Keratinocyte (primary cell): ENCODE measurements around the gene WNK2. TPM values are rescaled to one million over a fixed set of nuclear protein-coding genes. Genes with fewer than 3 reads are reported as not detected.

ENCODE experiments used
- DNase-seq: peaks from one replicate; pipeline ENCODE4 v3.0.0-alpha.2; 2011; ENCODE audit warnings: low read depth, missing footprints, low spot score
- FAIRE-seq: peaks from 2 replicates; lab custom pipeline; 2011; peaks lifted over from hg19 to GRCh38; lab: Jason Lieb, UNC
- H2AFZ ChIP-seq: 2 replicates; pipeline ENCODE4 v1.6.0; 2012; ENCODE audit warnings: low read length, control low read depth, inconsistent platforms; ENCODE audit not compliant: control insufficient read depth
- H3K27ac ChIP-seq: 2 replicates; pipeline ENCODE4 v1.5.1; 2011; ENCODE audit warnings: low read length; ENCODE audit not compliant: control insufficient read depth, insufficient read depth
- H3K27me3 ChIP-seq: 3 replicates; pipeline ENCODE4 v1.6.0; 2011; ENCODE audit warnings: low read length; ENCODE audit not compliant: control insufficient read depth, insufficient read depth; ENCODE audit errors: extremely low read depth
- H3K36me3 ChIP-seq, 2 experiments: 2 replicates in 1 of 2; 3 replicates in 1 of 2; pipeline ENCODE4 v1.5.1; 2011; ENCODE audit warnings: low read length in 2 of 2, mild to moderate bottlenecking in 1 of 2; ENCODE audit not compliant: control insufficient read depth in 2 of 2, insufficient read depth in 2 of 2; ENCODE audit errors: extremely low read depth in 1 of 2
- H3K4me1 ChIP-seq: 3 replicates; pipeline ENCODE4 v1.5.1; 2011; ENCODE audit warnings: low read length; ENCODE audit not compliant: control insufficient read depth, insufficient read depth; ENCODE audit errors: extremely low read depth
- H3K4me2 ChIP-seq: 3 replicates; pipeline ENCODE4 v1.6.0; 2011; ENCODE audit warnings: low read depth, low read length; ENCODE audit not compliant: control insufficient read depth, insufficient read depth; ENCODE audit errors: extremely low read depth
- H3K4me3 ChIP-seq, 3 experiments: fragments of 200-600 bp in 1 of 3; sonication (generic) in 1 of 3; 2 replicates in 2 of 3; 3 replicates in 1 of 3; pipeline ENCODE4 v1.5.1; 2011 to 2016; ENCODE audit warnings: low read length in 3 of 3, mild to moderate bottlenecking in 3 of 3, control low read depth in 2 of 3, inconsistent platforms in 1 of 3, low read depth in 1 of 3, mixed read lengths in 1 of 3, mixed run types in 1 of 3, moderate library complexity in 1 of 3; ENCODE audit not compliant: control insufficient read depth in 2 of 3, insufficient read depth in 2 of 3; ENCODE audit errors: extremely low read depth in 1 of 3
- H3K79me2 ChIP-seq: 2 replicates; pipeline ENCODE4 v1.6.0; 2012; ENCODE audit warnings: low read length; ENCODE audit not compliant: control insufficient read depth, insufficient read depth
- H3K9ac ChIP-seq: 3 replicates; pipeline ENCODE4 v1.6.0; 2011; ENCODE audit warnings: low read length; ENCODE audit not compliant: control insufficient read depth, insufficient read depth; ENCODE audit errors: extremely low read depth
- H3K9me1 ChIP-seq: 3 replicates; pipeline ENCODE4 v1.6.0; 2011; ENCODE audit warnings: low read length; ENCODE audit not compliant: control insufficient read depth, insufficient read depth; ENCODE audit errors: extremely low read depth
- H3K9me3 ChIP-seq: 2 replicates; pipeline ENCODE4 v1.5.1; 2012; ENCODE audit warnings: low read depth, low read length; ENCODE audit not compliant: control insufficient read depth
- H4K20me1 ChIP-seq: 3 replicates; pipeline ENCODE4 v1.6.0; 2011; ENCODE audit warnings: low read length; ENCODE audit not compliant: control insufficient read depth, insufficient read depth; ENCODE audit errors: extremely low read depth
- EZH2 ChIP-seq: IDR thresholded peaks from one replicate; pipeline ENCODE4 v1.6.1; 2012; ENCODE audit warnings: inconsistent platforms, mild to moderate bottlenecking, low read length, moderate library complexity
- dilution Hi-C: fragments of 300-500 bp; cut with MboI; formaldehyde crosslinking; loops from one replicate; pipeline ENCODE4 v1.7.0; 2020; ENCODE audit warnings: low sequenced_read_pairs; ENCODE audit not compliant: extremely low pct_ligation_motif_present
- polyA plus RNA-seq, 5 experiments: library from polyadenylated mRNA; depleted of rRNA in 3 of 5; stranded (reverse) in 3 of 5; stranded (forward) in 1 of 5; unstranded in 1 of 5; fragments of >200 nt; gene quantifications; 1 replicate in 1 of 5; 2 replicates in 3 of 5; 3 replicates in 1 of 5; pipeline versions ENCODE4 v1.2.1 to v1.2.3, GENCODE V29; 2011 to 2012; ENCODE audit warnings: missing spikeins in 2 of 5, low read depth in 1 of 5, low replicate concordance in 1 of 5
- TF ChIP-seq, protein P1 (sequence below), 3 experiments: IDR thresholded peaks in 1 of 3; conservative IDR thresholded peaks in 1 of 3; optimal IDR thresholded peaks in 1 of 3; 2 replicates in 2 of 3; 3 replicates in 1 of 3; pipeline versions ENCODE3 to v1.5.1; 2011; ENCODE audit warnings: low read length in 3 of 3, mild to moderate bottlenecking in 3 of 3, moderate library complexity in 2 of 3, control low read depth in 1 of 3, inconsistent platforms in 1 of 3; ENCODE audit not compliant: insufficient read depth in 2 of 3; ENCODE audit errors: extremely low read depth in 1 of 3

WNK2 gene
- polyA plus RNA-seq, 1 donor (not counting 4 experiments of a cell fraction or from before 2014, with no cell fraction given) = not detected

DNA sequence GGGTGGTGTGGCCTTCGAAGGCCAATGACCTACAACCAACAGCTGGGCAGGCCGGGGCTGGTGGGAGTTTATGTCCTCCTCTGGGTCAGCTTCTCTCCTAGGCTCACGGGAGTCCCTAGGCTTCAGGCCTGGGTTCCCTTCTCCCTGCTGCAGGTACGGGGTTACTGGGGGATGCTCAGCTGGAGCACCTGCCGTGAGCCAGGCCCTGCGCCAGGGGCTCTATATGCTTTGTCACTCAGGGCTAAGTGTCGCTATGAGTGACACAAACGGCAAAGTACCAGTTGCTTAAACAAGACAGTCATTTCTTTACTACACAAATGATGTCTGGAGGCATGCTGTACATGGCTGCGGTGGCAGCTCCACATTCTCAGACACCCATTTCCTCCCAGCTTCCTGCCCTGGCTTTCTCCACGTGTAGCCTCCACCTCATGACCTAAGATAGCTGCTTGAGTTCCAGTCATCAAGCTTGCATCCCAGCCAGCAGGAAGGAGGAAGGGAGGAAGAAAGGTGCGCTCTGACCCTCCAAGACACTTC, 27.4 kb upstream of the WNK2 start:
- Histone ChIP-seq H3K4me3 (no peak overlapping the region), H4K20me1 (no peaks in the 10 kb centered on the region), H3K9ac (no peak overlapping the region), H3K9me3 (no peaks in the 10 kb centered on the region), H2AFZ (no peak overlapping the region), H3K79me2 (no peaks in the 10 kb centered on the region), H3K27ac (no peak overlapping the region), H3K4me2 (no peak overlapping the region), H3K4me1 (no peaks in the 10 kb centered on the region), H3K27me3 (no peaks in the 10 kb centered on the region), H3K9me1 (no peaks in the 10 kb centered on the region), H3K36me3 (no peaks in the 10 kb centered on the region)
- TF ChIP-seq, protein P1, sequence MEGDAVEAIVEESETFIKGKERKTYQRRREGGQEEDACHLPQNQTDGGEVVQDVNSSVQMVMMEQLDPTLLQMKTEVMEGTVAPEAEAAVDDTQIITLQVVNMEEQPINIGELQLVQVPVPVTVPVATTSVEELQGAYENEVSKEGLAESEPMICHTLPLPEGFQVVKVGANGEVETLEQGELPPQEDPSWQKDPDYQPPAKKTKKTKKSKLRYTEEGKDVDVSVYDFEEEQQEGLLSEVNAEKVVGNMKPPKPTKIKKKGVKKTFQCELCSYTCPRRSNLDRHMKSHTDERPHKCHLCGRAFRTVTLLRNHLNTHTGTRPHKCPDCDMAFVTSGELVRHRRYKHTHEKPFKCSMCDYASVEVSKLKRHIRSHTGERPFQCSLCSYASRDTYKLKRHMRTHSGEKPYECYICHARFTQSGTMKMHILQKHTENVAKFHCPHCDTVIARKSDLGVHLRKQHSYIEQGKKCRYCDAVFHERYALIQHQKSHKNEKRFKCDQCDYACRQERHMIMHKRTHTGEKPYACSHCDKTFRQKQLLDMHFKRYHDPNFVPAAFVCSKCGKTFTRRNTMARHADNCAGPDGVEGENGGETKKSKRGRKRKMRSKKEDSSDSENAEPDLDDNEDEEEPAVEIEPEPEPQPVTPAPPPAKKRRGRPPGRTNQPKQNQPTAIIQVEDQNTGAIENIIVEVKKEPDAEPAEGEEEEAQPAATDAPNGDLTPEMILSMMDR (optimal IDR thresholded peaks at IDR 0.05 in 1 of 3, IDR thresholded peaks at IDR 0.05 in 1 of 3, conservative IDR thresholded peaks at IDR 0.05 in 1 of 3; ENCODE audit: extremely low read depth in 1 of 3, insufficient read depth in 2 of 3, low read length in 3 of 3) = no peak
- TF ChIP-seq EZH2 = no peak
- dilution Hi-C loops = loop anchor here (10.0 kb wide), 1 partner anchor 128 kb away; no protein-coding TSS in a partner anchor
- FAIRE-seq (no peak), DNase-seq (no peak)

DNA sequence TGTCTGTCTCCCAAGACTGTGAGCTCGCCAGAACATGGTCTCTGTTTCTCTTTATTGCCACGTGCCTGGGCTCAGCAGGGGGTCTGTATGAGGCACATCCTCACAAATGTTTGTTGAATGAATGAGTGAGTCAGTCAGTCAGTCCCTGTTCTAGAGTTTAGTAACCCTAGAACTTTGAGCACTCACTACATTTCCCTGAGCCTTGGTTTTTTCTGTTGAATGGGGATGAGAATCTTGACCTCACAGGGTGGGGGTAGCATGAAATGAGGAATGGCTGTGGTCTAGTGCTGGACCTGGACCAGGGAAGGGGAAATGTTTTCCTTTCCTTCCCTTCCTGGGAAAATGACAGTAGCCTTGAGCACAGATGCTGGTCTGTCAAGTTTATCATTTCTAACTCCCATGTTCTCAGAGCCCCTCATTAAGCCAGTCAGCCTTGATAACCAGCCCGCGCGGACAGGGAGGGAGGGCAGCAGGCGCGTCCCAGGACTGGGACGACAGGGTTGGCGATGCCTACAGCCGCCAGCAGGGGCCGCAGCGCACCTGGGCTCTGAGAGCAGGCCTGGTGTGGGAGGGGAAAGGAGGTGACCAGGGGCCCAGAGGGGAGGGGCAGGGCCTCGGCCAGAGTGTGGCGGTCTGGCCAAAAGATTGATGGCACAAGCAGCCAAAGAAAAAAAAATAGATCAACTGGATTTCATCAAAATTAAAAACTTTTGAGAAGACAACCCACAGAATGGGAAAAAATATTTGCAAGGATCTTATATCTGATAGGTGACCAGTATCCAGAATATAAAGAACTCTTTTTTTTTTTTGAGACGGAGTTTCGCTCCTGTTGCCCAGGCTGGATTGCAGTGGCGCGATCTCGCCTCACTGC, 24.1 kb upstream of the WNK2 start:
- TF ChIP-seq EZH2 = no peak
- TF ChIP-seq, protein P1 (optimal IDR thresholded peaks at IDR 0.05 in 1 of 3, IDR thresholded peaks at IDR 0.05 in 1 of 3, conservative IDR thresholded peaks at IDR 0.05 in 1 of 3; ENCODE audit: extremely low read depth in 1 of 3, insufficient read depth in 2 of 3, low read length in 3 of 3) = peak; percentile 86 to 100 (median 98)
- no peak for FAIRE-seq
- H3K9me1 ChIP-seq = no peaks in the 10 kb centered on the region
- H3K4me3 ChIP-seq = no peak overlapping the region
- H3K27me3 ChIP-seq = no peaks in the 10 kb centered on the region
- no peaks in the 10 kb centered on the region for H3K79me2 ChIP-seq
- H3K9ac ChIP-seq = no peak overlapping the region
- H3K36me3 ChIP-seq = no peaks in the 10 kb centered on the region
- DNase-seq = no peak
- no peaks in the 10 kb centered on the region for H3K9me3 ChIP-seq
- H2AFZ ChIP-seq = no peak overlapping the region
- no peaks in the 10 kb centered on the region for H4K20me1 ChIP-seq
- no peak overlapping the region for H3K4me2 ChIP-seq
- H3K27ac ChIP-seq = no peak overlapping the region
- H3K4me1 ChIP-seq = no peaks in the 10 kb centered on the region
- dilution Hi-C loops = loop anchor here (10.0 kb wide), 1 partner anchor 125 kb away; no protein-coding TSS in a partner anchor
